ENCODE data around the gene HSPB9. TPM values are rescaled to one million over a fixed set of nuclear protein-coding genes. Genes with fewer than 3 reads are reported as not detected.

Gene HSPB9
- total RNA-seq, 1 donor from 2014 or later = not detected

DNA sequence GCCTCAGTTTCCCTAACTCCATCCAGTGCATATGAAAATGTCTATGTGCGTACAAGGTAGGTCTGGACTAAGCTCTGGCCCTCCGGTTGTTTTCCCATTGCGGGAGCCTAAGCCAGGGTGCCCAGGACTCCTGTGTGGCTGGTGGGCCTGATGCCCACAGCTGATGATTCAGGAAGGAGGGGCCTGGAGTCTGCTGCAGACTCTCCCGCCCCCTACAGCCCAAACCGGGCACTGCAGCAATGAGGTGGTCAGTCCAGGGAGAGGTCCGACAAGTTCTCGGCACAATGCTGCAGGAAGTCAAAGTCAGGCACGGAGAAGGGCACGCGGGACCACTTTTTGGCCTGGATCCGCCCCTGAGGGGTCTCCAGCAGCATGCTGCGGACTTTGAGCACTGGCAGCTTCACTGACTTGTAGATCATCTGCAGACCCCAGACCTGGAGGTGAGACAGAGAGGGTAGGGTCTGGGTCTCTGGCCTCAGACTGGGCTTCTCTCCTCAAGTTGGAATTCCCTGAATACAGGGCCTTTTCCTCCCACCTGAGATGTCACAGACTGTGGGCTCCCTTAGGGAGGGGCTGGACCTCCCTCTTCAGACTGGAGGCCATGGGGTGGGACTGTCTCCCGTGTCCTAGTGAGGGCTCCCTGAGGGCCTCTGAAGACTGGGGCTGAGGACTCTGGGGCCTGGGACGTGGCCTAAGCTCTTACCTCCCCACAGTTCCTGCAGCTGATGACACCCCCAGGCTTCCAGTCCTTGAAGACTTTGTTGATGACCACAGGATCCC is 20.9 kb upstream of the HSPB9 start:
- DNase-seq (ENCODE audit: extremely low spot score, unreplicated experiment) = peak; percentile 91
- TF ChIP-seq, protein P1, sequence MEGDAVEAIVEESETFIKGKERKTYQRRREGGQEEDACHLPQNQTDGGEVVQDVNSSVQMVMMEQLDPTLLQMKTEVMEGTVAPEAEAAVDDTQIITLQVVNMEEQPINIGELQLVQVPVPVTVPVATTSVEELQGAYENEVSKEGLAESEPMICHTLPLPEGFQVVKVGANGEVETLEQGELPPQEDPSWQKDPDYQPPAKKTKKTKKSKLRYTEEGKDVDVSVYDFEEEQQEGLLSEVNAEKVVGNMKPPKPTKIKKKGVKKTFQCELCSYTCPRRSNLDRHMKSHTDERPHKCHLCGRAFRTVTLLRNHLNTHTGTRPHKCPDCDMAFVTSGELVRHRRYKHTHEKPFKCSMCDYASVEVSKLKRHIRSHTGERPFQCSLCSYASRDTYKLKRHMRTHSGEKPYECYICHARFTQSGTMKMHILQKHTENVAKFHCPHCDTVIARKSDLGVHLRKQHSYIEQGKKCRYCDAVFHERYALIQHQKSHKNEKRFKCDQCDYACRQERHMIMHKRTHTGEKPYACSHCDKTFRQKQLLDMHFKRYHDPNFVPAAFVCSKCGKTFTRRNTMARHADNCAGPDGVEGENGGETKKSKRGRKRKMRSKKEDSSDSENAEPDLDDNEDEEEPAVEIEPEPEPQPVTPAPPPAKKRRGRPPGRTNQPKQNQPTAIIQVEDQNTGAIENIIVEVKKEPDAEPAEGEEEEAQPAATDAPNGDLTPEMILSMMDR (IDR thresholded peaks at IDR 0.05) = peak; percentile 78

DNA sequence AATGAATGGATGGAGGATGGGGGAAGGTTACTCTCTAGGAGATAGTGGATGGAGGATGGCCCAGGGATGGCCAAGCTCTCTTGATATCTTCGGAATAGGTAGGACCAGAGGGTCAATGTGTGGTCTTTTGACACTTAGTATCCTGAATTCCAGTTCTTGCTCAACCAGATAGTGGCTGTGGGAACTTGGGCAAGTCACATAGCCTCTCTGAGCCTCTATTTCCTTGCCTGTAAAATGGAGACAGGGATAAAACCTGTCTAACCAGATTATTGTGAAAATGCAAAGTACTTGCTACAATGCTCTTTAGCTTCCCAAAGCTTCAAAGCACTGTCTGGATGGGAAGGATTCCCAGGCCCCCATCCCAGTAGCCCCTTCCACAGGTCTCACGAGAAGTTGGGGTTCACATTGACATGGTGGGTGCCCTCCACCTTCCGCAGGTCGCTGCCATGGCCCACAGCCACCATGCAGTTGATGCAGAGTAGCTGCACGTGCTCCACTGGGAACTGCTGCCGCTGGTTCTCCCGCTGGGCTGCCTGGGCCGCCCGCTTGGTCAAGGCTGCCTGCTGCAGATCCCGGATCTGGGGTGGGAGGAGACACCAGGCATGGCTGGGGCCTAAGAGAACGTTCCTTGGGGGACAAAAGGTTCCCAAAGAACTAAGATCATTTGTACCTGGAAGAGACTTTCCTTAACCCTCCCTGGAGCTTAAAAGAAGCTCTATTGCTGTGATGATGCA is 19.2 kb upstream of the HSPB9 start:
- Mint-ChIP-seq H3K4me3 (ENCODE audit: unreplicated experiment) (no peak overlapping the region), H3K9me3 (ENCODE audit: unreplicated experiment) (no peaks in the 10 kb centered on the region), H3K4me1 (ENCODE audit: unreplicated experiment) (peaks cover 3% of the 10 kb centered on the region), H3K27me3 (ENCODE audit: unreplicated experiment) (no peaks in the 10 kb centered on the region), H3K36me3 (ENCODE audit: unreplicated experiment) (no peaks in the 10 kb centered on the region), H3K27ac (ENCODE audit: unreplicated experiment) (no peak overlapping the region)
- TF ChIP-seq, protein P1 (IDR thresholded peaks at IDR 0.05) = no peak
- no peak for DNase-seq (ENCODE audit: extremely low spot score, unreplicated experiment)

More for the DNA sequence above, 20.9 kb upstream of the HSPB9 start:
- Mint-ChIP-seq H3K4me3 (ENCODE audit: unreplicated experiment) (no peak overlapping the region), H3K27me3 (ENCODE audit: unreplicated experiment) (peaks cover 13% of the 10 kb centered on the region), H3K4me1 (ENCODE audit: unreplicated experiment) (peaks cover 2% of the 10 kb centered on the region), H3K9me3 (ENCODE audit: unreplicated experiment) (no peaks in the 10 kb centered on the region), H3K27ac (ENCODE audit: unreplicated experiment) (no peak overlapping the region), H3K36me3 (ENCODE audit: unreplicated experiment) (no peaks in the 10 kb centered on the region)

DNA sequence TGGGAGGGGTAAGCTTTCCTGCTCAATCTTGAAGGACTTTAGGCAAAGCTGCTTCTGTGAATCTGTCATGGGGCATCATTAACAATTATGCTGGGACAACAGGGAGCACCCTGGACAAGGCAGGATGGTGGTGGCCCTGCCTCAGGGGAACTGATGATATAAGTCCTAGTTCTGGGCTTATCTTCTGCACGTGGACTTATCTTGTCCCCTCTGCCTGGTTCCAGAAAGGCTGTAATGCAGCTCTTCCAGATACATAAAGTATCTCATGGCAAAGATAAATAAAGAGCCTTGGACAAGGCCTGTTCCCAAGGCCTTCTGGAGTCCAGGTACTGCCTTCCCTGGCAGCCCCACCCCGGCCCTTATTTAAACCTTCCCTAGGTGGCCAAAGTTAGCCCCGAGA is 18.3 kb upstream of the HSPB9 start:
- Mint-ChIP-seq H3K4me1 (ENCODE audit: unreplicated experiment) (peaks cover 3% of the 10 kb centered on the region), H3K9me3 (ENCODE audit: unreplicated experiment) (no peaks in the 10 kb centered on the region), H3K36me3 (ENCODE audit: unreplicated experiment) (no peaks in the 10 kb centered on the region), H3K27me3 (ENCODE audit: unreplicated experiment) (no peaks in the 10 kb centered on the region), H3K4me3 (ENCODE audit: unreplicated experiment) (no peak overlapping the region), H3K27ac (ENCODE audit: unreplicated experiment) (no peak overlapping the region)
- TF ChIP-seq, protein P1 (IDR thresholded peaks at IDR 0.05) = no peak
- DNase-seq (ENCODE audit: extremely low spot score, unreplicated experiment) = no peak

DNA sequence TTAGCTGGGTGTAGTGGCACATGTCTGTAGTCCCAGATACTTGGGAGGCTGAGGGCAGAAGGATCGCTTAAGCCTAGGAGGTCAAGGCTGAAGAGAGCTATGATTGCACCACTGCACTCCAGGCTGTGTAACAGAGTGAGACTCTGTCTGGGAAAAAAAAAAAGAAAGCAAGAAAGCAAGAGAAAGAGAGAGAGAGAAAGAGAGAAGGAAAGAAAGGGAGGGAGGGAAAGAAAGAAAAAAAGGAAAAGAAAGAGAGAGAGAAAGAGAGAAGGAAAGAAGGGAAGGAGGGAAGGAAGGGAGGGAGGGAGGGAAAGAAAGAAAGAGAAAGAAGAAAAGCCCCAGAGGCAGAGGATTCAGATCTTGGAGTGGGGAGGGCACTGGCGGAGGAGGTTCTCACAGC is 16.6 kb upstream of the HSPB9 start:
- Mint-ChIP-seq H3K27ac (ENCODE audit: unreplicated experiment) (no peak overlapping the region), H3K36me3 (ENCODE audit: unreplicated experiment) (no peaks in the 10 kb centered on the region), H3K9me3 (ENCODE audit: unreplicated experiment) (no peaks in the 10 kb centered on the region), H3K27me3 (ENCODE audit: unreplicated experiment) (no peaks in the 10 kb centered on the region), H3K4me3 (ENCODE audit: unreplicated experiment) (no peak overlapping the region), H3K4me1 (ENCODE audit: unreplicated experiment) (peaks cover 3% of the 10 kb centered on the region)
- no peak for DNase-seq (ENCODE audit: extremely low spot score, unreplicated experiment)
- TF ChIP-seq, protein P1 (IDR thresholded peaks at IDR 0.05) = no peak

DNA sequence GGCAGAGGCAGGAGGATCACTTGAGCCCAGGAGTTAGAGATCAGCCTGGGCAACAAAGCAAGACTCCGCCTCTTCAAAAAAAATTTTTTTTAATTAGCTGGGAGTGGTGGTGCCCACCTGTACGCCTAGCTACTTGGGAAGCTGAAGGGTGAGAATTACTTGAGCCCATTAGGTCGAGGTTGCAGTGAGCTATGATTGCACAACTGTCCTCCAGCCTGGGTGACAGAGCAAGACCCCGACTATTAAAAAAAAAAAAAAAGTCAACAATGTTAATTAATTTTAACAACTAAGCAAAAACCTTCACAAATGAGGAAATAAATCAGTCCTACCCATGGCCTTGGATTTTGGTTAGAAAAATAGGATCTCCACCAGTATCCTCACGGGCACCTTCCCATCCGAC is 15.5 kb upstream of the HSPB9 start:
- Mint-ChIP-seq H3K9me3 (ENCODE audit: unreplicated experiment) (no peaks in the 10 kb centered on the region), H3K4me1 (ENCODE audit: unreplicated experiment) (peaks cover 8% of the 10 kb centered on the region), H3K36me3 (ENCODE audit: unreplicated experiment) (no peaks in the 10 kb centered on the region), H3K27ac (ENCODE audit: unreplicated experiment) (no peak overlapping the region), H3K4me3 (ENCODE audit: unreplicated experiment) (peak overlapping the region; percentile 22), H3K27me3 (ENCODE audit: unreplicated experiment) (no peaks in the 10 kb centered on the region)
- DNase-seq (ENCODE audit: extremely low spot score, unreplicated experiment) = no peak
- TF ChIP-seq, protein P1 (IDR thresholded peaks at IDR 0.05) = no peak
